CD14-positive monocyte (primary cell): ENCODE results near the gene BOLA3. TPM values are rescaled to one million over a fixed set of nuclear protein-coding genes. Genes with fewer than 3 reads are reported as not detected.

Source experiments
- DNase-seq, 3 donors: peaks; one replicate each; pipeline ENCODE4 v3.0.0-alpha.2; 2011 to 2022
- H2AFZ ChIP-seq: 2 replicates; pipeline ENCODE4 v1.6.0; 2012; ENCODE audit warnings: mild to moderate bottlenecking, low read depth, low read length, inconsistent platforms; ENCODE audit not compliant: insufficient read depth, poor library complexity, severe bottlenecking
- H3K27ac ChIP-seq, 2 donors: 1 replicate in 1 of 2; 2 replicates in 1 of 2; pipeline ENCODE4 v1.5.1; 2012 to 2013; ENCODE audit warnings: low read length in 2 of 2, control low read depth in 1 of 2, inconsistent platforms in 1 of 2, low read depth in 1 of 2, mild to moderate bottlenecking in 1 of 2
- H3K27me3 ChIP-seq, 2 donors: one replicate each; pipeline versions ENCODE4 v1.6.0 to v1.6.1; 2011 to 2013; ENCODE audit warnings: low read length in 2 of 2; ENCODE audit not compliant: control insufficient read depth in 2 of 2, insufficient read depth in 2 of 2
- H3K36me3 ChIP-seq, 2 donors: replicated peaks in 1 of 2; 1 replicate in 1 of 2; 2 replicates in 1 of 2; pipeline versions ENCODE4 v1.5.1 to v1.6.1; 2012 to 2013; ENCODE audit warnings: low read length in 2 of 2, control low read depth in 1 of 2, inconsistent platforms in 1 of 2, mild to moderate bottlenecking in 1 of 2; ENCODE audit not compliant: insufficient read depth in 2 of 2, control insufficient read depth in 1 of 2
- H3K4me1 ChIP-seq, 2 donors: 1 replicate in 1 of 2; 2 replicates in 1 of 2; pipeline versions ENCODE4 v1.5.1 to v1.6.1; 2012 to 2013; ENCODE audit warnings: low read length in 2 of 2, control low read depth in 1 of 2, inconsistent platforms in 1 of 2, mild to moderate bottlenecking in 1 of 2, moderate library complexity in 1 of 2; ENCODE audit not compliant: insufficient read depth in 2 of 2, control insufficient read depth in 1 of 2
- H3K4me2 ChIP-seq: replicated peaks from 2 replicates; pipeline ENCODE3; 2012; ENCODE audit warnings: low read length, moderate library complexity, mild to moderate bottlenecking; ENCODE audit not compliant: poor library complexity, severe bottlenecking; ENCODE audit errors: extremely low read depth
- H3K4me3 ChIP-seq, 3 experiments: fragments of 200-600 bp in 1 of 3; sonication (generic) in 1 of 3; replicated peaks in 1 of 3; 1 replicate in 2 of 3; 2 replicates in 1 of 3; pipeline ENCODE4 v1.5.1; 2011 to 2013; ENCODE audit warnings: low read length in 3 of 3, mild to moderate bottlenecking in 3 of 3, control low read depth in 2 of 3, low read depth in 2 of 3, inconsistent platforms in 1 of 3, moderate library complexity in 1 of 3
- H3K79me2 ChIP-seq: 2 replicates; pipeline ENCODE4 v1.6.0; 2012; ENCODE audit warnings: mild to moderate bottlenecking, control low read depth, inconsistent platforms, low read length, moderate library complexity; ENCODE audit not compliant: insufficient read depth
- H3K9ac ChIP-seq: 2 replicates; pipeline ENCODE4 v1.6.0; 2017; ENCODE audit warnings: low read length, mild to moderate bottlenecking; ENCODE audit not compliant: insufficient read depth, poor library complexity, severe bottlenecking
- H3K9me3 ChIP-seq, 2 donors: replicated peaks in 1 of 2; 1 replicate in 1 of 2; 2 replicates in 1 of 2; pipeline versions ENCODE4 v1.5.1 to v1.6.1; 2012 to 2013; ENCODE audit warnings: low read length in 2 of 2, control low read depth in 1 of 2; ENCODE audit not compliant: control insufficient read depth in 1 of 2, insufficient read depth in 1 of 2
- H4K20me1 ChIP-seq: 2 replicates; pipeline ENCODE4 v1.6.0; 2012; ENCODE audit warnings: mild to moderate bottlenecking, low read length, control low read depth, moderate library complexity; ENCODE audit not compliant: insufficient read depth
- H3K27ac Mint-ChIP-seq, 7 donors: one replicate each; pipeline ENCODE4 v1.8.0; 2020; ENCODE audit warnings: mild to moderate bottlenecking in 7 of 7, mixed read lengths in 7 of 7, moderate library complexity in 6 of 7, inconsistent platforms in 2 of 7
- H3K27me3 Mint-ChIP-seq, 3 donors: one replicate each; pipeline ENCODE4 v1.8.0; 2021 to 2022; ENCODE audit warnings: low read depth in 3 of 3, mild to moderate bottlenecking in 3 of 3, mixed read lengths in 3 of 3, moderate library complexity in 3 of 3, inconsistent platforms in 1 of 3
- H3K36me3 Mint-ChIP-seq, 2 donors: one replicate each; pipeline ENCODE4 v1.8.0; 2020; ENCODE audit warnings: mixed read lengths in 2 of 2, inconsistent platforms in 1 of 2, mild to moderate bottlenecking in 1 of 2
- H3K4me1 Mint-ChIP-seq: one replicate; pipeline ENCODE4 v1.8.0; 2020; ENCODE audit warnings: mild to moderate bottlenecking, mixed read lengths
- H3K4me3 Mint-ChIP-seq, 2 donors: one replicate each; pipeline ENCODE4 v1.8.0; 2020; ENCODE audit warnings: mild to moderate bottlenecking in 2 of 2, mixed read lengths in 2 of 2, moderate library complexity in 1 of 2
- H3K9me3 Mint-ChIP-seq, 7 donors: one replicate each; pipeline ENCODE4 v1.8.0; 2020 to 2022; ENCODE audit warnings: mixed read lengths in 7 of 7, mild to moderate bottlenecking in 6 of 7, moderate library complexity in 6 of 7, inconsistent platforms in 2 of 7
- CTCF ChIP-seq: fragments of 200-600 bp; IDR thresholded peaks from one replicate; pipeline ENCODE4 v1.8.0; 2022; ENCODE audit warnings: antibody characterized with exemption, mild to moderate bottlenecking
- WGBS: methylation state at CpG from one replicate; pipeline ENCODE4 v1.1.5; 2013; ENCODE audit warnings: missing lambda C conversion rate; ENCODE audit not compliant: insufficient coverage; 5-methylcytosine and 5-hydroxymethylcytosine counted together
- intact Hi-C, 2 donors: fragments of 100-400 bp; cut with micrococcal nuclease; formaldehyde crosslinking; loops; one replicate each; pipeline versions ENCODE4 v1.15.0 to v1.15.1; 2023
- polyA plus RNA-seq, 3 donors: library from polyadenylated mRNA; depleted of rRNA in 1 of 3; unstranded in 2 of 3; stranded (reverse) in 1 of 3; fragments of 300-500 nt in 2 of 3; fragments of >200 nt in 1 of 3; fragmentation: Illumina TruSeq in 2 of 3; gene quantifications; 1 replicate in 2 of 3; 2 replicates in 1 of 3; pipeline ENCODE4 v1.2.3, GENCODE V29; 2012 to 2021

Gene BOLA3
- polyA plus RNA-seq, 3 donors, result 3.9 to 8.0 (median 7.7) TPM

GRCh38 chr2:74137651-74138599 lies 9.8 kb downstream of the BOLA3 start:
- no peaks in the 10 kb centered on the region for H3K4me1 ChIP-seq
- no peak overlapping the region for H3K27ac ChIP-seq
- H3K79me2 ChIP-seq, result no peaks in the 10 kb centered on the region
- no peaks in the 10 kb centered on the region for H4K20me1 ChIP-seq
- H3K4me2 ChIP-seq, result no peak overlapping the region
- no peaks in the 10 kb centered on the region for H3K9me3 ChIP-seq
- H2AFZ ChIP-seq, result no peak overlapping the region
- H3K9ac ChIP-seq, result no peak overlapping the region
- Mint-ChIP-seq H3K27ac (no peak overlapping the region), H3K27me3 (no peaks in the 10 kb centered on the region), H3K9me3 (peaks cover 0 to 8% (median 3%) of the 10 kb centered on the region in 7 donors), H3K36me3 (peaks cover 33 to 42% of the 10 kb centered on the region in 2 donors), H3K4me3 (no peak overlapping the region), H3K4me1 (no peaks in the 10 kb centered on the region)
- 83% methylated on average over 10 of the region's 11 CpGs for WGBS
- DNase-seq, result no peak
- H3K36me3 ChIP-seq, result peaks cover 11 to 23% of the 10 kb centered on the region in 2 donors
- intact Hi-C loops, result no loop called here
- no peaks in the 10 kb centered on the region for H3K27me3 ChIP-seq
- H3K4me3 ChIP-seq, result no peak overlapping the region
- no peak for TF ChIP-seq CTCF

GRCh38 chr2:74131901-74132300 lies 15.8 kb downstream of the BOLA3 start:
- no peaks in the 10 kb centered on the region for H3K79me2 ChIP-seq
- 70% methylated on average over 3 of the region's 5 CpGs for WGBS
- no peak overlapping the region for H3K4me2 ChIP-seq
- no peak for DNase-seq
- H3K9me3 ChIP-seq, result no peaks in the 10 kb centered on the region
- Mint-ChIP-seq H3K36me3 (peaks cover 22% of the 10 kb centered on the region in 2 donors), H3K27ac (no peak overlapping the region), H3K4me1 (peaks cover 5% of the 10 kb centered on the region), H3K4me3 (no peak overlapping the region), H3K9me3 (peaks cover 2 to 9% (median 7%) of the 10 kb centered on the region in 7 donors), H3K27me3 (peaks cover 24 to 36% (median 24%) of the 10 kb centered on the region in 3 donors)
- TF ChIP-seq CTCF, result no peak
- H4K20me1 ChIP-seq, result no peaks in the 10 kb centered on the region
- no peak overlapping the region for H3K27ac ChIP-seq
- intact Hi-C loops, result no loop called here
- H3K4me3 ChIP-seq, result no peak overlapping the region
- peaks cover 0 to 26% of the 10 kb centered on the region in 2 donors for H3K27me3 ChIP-seq
- H3K36me3 ChIP-seq, result peaks cover 7 to 13% of the 10 kb centered on the region in 2 donors
- no peak overlapping the region for H2AFZ ChIP-seq
- no peaks in the 10 kb centered on the region for H3K4me1 ChIP-seq
- H3K9ac ChIP-seq, result no peak overlapping the region
